ENCODE measurements around the gene ST6GALNAC6. TPM values are rescaled to one million over a fixed set of nuclear protein-coding genes. Genes with fewer than 3 reads are reported as not detected.

The ST6GALNAC6 gene
- total RNA-seq, 2 donors from 2014 or later = 46.4 to 95.1 TPM

- H3K4me3 ChIP-seq = no peak overlapping the region
- H3K4me1 ChIP-seq (replicated peaks) = no peaks in the 10 kb centered on the region
- TF ChIP-seq CTCF (IDR thresholded peaks at IDR 0.05) (no peak), POLR2A (IDR thresholded peaks at IDR 0.05) (no peak), POLR2AphosphoS5 (IDR thresholded peaks at IDR 0.05) (no peak)
- no peak overlapping the region for H3K27ac ChIP-seq
- 71% methylated on average over 4 of the region's 4 CpGs for WGBS
- H3K36me3 ChIP-seq = no peaks in the 10 kb centered on the region
- H3K9me3 ChIP-seq = no peaks in the 10 kb centered on the region
- intact Hi-C loops (cut with DNase I) = no loop called here
- no peaks in the 10 kb centered on the region for H3K27me3 ChIP-seq (replicated peaks; ENCODE audit: insufficient read depth)
- DNase-seq (ENCODE audit: low spot score) = no peak
Observed at GRCh38 chr9:127857278-127857677, 42.1 kb downstream of the ST6GALNAC6 start.

- no peak for DNase-seq (ENCODE audit: low spot score)
- Histone ChIP-seq H3K27ac (no peak overlapping the region), H3K36me3 (no peaks in the 10 kb centered on the region), H3K9me3 (no peaks in the 10 kb centered on the region), H3K27me3 (replicated peaks; ENCODE audit: insufficient read depth) (no peaks in the 10 kb centered on the region), H3K4me3 (no peak overlapping the region), H3K4me1 (replicated peaks) (no peaks in the 10 kb centered on the region)
- 96% methylated on average over 7 of the region's 8 CpGs for WGBS
- intact Hi-C loops (cut with DNase I) = no loop called here
- no peak for TF ChIP-seq POLR2A (IDR thresholded peaks at IDR 0.05)
- no peak for TF ChIP-seq POLR2AphosphoS5 (IDR thresholded peaks at IDR 0.05)
- no peak for TF ChIP-seq CTCF (IDR thresholded peaks at IDR 0.05)
Observed at GRCh38 chr9:127856729-127857116, 42.7 kb downstream of the ST6GALNAC6 start.

- TF ChIP-seq CTCF (IDR thresholded peaks at IDR 0.05) (no peak), POLR2AphosphoS5 (IDR thresholded peaks at IDR 0.05) (no peak), POLR2A (IDR thresholded peaks at IDR 0.05) (no peak)
- H3K9me3 ChIP-seq = no peaks in the 10 kb centered on the region
- no peak overlapping the region for H3K27ac ChIP-seq
- H3K4me1 ChIP-seq (replicated peaks) = no peaks in the 10 kb centered on the region
- H3K4me3 ChIP-seq = no peak overlapping the region
- DNase-seq (ENCODE audit: low spot score) = no peak
- no peaks in the 10 kb centered on the region for H3K27me3 ChIP-seq (replicated peaks; ENCODE audit: insufficient read depth)
- 79% methylated on average over 11 of the region's 11 CpGs for WGBS
- H3K36me3 ChIP-seq = no peaks in the 10 kb centered on the region
- intact Hi-C loops (cut with DNase I) = no loop called here
Observed at GRCh38 chr9:127856094-127856728, 43.2 kb downstream of the ST6GALNAC6 start.

GRCh38 chr9:127855522-127855921 is 43.9 kb downstream of the ST6GALNAC6 start:
- intact Hi-C loops (cut with DNase I) = no loop called here
- Histone ChIP-seq H3K4me3 (no peak overlapping the region), H3K36me3 (no peaks in the 10 kb centered on the region), H3K4me1 (replicated peaks) (no peaks in the 10 kb centered on the region), H3K27ac (no peak overlapping the region), H3K27me3 (replicated peaks; ENCODE audit: insufficient read depth) (no peaks in the 10 kb centered on the region), H3K9me3 (no peaks in the 10 kb centered on the region)
- 95% methylated on average over 5 of the region's 5 CpGs for WGBS
- TF ChIP-seq CTCF (IDR thresholded peaks at IDR 0.05) (no peak), POLR2A (IDR thresholded peaks at IDR 0.05) (no peak), POLR2AphosphoS5 (IDR thresholded peaks at IDR 0.05) (no peak)
- no peak for DNase-seq (ENCODE audit: low spot score)

GRCh38 chr9:127854960-127855359 is 44.4 kb downstream of the ST6GALNAC6 start:
- TF ChIP-seq CTCF (IDR thresholded peaks at IDR 0.05) = no peak
- no peak for TF ChIP-seq POLR2AphosphoS5 (IDR thresholded peaks at IDR 0.05)
- TF ChIP-seq POLR2A (IDR thresholded peaks at IDR 0.05) = no peak
- whole genome bisulfite sequencing = 83% methylated on average over 11 of the region's 11 CpGs
- Histone ChIP-seq H3K27ac (peak overlapping the region; percentile 60 to 69), H3K36me3 (no peaks in the 10 kb centered on the region), H3K4me1 (replicated peaks) (no peaks in the 10 kb centered on the region), H3K27me3 (replicated peaks; ENCODE audit: insufficient read depth) (no peaks in the 10 kb centered on the region), H3K9me3 (no peaks in the 10 kb centered on the region), H3K4me3 (peak overlapping the region in 1 of 2 donors; percentile 39)
- no peak for DNase-seq (ENCODE audit: low spot score)
- intact Hi-C loops (cut with DNase I) = no loop called here
